Measurements from ENCODE around the gene WNT11. TPM values are rescaled to one million over a fixed set of nuclear protein-coding genes. Genes with fewer than 3 reads are reported as not detected.
"Not testable (repeated sequence)": the region's sequence is repeated elsewhere in the genome, so short reads cannot be mapped to it uniquely, and the experiment has no call there.

The WNT11 gene
- total RNA-seq, 1 donor from 2014 or later, result 1.8 TPM

DNA sequence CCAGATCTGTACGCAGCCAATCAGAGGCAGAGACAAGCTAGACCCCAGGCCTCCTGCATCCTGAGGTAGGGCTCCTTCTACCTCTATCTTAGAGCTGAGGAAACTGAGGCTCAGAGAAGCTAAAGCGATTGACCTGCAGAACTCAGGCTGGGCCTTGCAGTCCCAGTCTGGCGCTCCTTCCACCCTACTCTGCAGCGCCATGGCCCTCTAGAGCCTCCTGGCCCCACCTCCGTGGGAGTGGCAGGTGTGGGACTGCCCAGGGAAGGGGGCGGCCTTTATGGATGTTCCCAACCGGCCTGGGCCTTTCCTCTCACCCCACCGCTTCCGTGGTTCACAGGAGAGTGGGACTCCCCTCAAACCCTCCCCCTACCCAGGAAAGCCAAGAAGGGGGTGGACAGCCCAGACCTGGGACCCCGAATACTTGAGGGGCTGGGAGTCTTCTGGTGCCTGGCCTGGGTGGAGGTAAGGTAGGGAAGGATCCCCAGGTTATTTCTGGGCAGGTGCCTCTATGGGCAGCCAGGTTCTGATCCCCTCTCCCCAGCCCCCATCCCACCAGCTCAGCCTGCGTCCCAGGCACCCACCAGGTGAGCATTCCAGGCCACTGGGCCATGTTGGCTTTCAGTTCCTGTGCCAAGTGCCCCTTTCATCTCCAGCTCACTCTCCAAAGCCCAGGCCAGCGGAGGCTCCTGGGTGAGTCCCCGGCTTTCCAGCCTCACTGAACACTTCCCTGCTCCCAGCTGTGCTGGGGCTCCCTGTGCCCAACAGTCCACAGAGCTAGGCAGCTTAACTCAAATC is 3.0 kb downstream of the WNT11 start:
- DNase-seq (ENCODE audit: low spot score), result no peak

DNA sequence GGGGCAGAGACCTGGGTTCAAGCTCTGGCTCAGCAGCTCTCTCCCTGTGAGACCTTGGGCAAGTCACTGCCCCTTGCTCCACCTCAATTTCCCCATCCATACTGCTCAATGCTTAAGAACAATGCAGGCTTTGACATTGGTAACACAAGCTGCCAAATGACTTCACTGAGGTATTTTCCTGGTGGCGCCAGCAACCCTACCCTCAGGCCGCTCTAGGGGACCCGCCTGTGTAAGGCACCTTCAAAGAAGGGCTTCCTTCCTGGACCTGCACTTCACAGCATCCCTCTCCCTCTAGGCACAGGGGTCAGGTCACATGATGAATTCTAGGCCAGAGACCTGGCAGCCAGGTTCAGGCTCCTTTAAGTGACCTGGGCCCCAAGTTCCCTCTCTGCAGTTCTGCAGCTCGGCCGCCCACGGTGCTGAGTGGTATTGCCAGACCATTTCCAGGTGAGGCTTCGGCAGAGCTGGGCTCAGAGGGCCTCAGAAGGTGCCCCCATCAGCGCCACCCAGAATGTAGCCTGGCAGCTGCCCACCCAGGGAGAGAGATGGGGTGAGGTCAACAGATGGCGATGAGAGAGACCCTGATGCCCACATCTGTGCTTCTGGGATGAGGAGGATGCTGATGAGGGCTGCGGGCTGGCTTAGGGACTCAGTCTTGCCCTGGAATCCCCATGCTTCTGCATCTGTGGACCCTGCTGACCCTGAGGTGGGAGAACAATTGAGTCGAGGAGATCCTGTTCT is 4.5 kb downstream of the WNT11 start:
- no peak for DNase-seq (ENCODE audit: low spot score)

DNA sequence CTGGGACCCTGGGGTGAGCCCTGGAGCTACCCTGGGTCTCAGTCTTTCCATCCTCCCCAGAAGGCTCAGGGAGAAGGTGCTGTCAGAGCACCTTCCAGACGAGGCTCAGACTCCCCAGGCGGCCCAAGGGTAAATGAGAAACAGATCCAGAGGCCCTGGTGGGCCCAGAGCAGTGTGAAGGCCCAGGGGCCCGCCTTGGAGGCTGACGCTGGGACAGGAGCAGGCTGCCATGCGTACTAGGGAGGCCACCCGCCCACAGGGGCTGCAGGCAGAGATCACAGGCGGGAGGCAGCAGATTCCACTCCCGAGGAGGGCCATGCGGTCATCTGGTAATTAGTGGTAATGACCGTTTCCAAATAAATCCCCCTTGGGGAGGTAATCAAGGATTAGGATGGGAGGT is 5.2 kb downstream of the WNT11 start:
- DNase-seq (ENCODE audit: low spot score), result no peak

DNA sequence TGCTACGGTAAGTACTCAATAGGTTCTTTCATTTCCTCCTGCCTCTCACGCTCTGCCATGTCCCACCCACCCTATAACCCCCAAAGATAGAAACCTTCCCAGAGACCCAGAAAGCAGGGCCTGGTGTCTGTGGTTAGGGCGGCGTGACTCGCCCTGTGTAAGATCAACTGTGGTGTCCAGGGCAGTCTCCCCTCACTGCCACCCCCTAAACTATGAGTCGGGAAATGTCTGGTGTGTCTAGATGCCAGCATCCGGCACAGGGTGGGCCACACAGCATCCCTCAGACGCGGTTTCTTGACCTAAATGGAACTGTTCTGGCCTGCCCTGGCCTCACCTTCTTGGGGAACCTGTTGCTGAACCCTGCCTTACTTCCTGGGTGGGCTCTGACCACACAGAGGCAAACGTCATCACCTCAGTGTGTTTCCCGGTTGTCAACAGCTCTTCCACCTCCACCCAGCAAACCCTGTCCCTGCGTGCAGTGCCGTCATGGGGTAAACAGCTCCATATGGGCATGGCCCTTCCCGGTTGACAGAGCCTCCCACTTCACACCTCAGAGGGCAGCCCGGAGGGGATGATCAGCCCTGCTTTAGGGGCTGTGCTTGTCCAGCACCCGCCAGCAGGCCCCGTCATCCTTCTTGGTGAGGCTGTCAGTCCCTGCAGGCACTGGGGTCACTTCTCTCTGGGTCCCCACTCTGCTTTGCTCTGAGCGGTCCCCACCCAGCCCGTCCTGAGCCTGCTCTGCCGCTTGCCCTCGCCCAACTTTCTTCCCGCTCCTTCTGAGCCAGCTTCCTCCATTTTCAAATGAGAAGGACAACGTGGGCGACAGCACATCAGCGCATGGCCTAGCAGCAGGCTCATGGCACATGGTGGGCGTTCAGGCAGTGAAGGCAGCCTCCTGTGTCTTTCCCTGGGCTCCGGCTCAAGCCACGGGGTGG is 6.0 kb downstream of the WNT11 start:
- DNase-seq (ENCODE audit: low spot score), result no peak

DNA sequence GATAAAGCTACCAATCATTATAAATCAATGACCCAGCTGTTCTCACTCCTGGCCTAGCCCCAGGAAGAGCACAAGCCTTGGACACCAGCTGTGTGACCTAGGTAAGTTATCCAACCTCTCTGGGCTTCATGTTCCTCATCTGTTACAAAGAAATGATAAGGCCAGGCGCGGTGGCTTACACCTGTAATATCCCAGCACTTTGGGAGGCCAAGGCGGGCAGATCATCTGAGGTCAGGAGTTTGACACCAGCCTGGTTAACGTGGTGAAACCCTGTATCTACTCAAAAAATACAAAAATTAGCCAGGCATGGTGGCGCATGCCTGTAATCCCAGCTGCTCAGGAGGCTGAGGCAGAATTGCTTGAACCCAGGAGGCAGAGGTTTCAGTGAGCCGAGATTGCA is 7.6 kb downstream of the WNT11 start:
- DNase-seq (ENCODE audit: low spot score), result not testable (repeated sequence)

DNA sequence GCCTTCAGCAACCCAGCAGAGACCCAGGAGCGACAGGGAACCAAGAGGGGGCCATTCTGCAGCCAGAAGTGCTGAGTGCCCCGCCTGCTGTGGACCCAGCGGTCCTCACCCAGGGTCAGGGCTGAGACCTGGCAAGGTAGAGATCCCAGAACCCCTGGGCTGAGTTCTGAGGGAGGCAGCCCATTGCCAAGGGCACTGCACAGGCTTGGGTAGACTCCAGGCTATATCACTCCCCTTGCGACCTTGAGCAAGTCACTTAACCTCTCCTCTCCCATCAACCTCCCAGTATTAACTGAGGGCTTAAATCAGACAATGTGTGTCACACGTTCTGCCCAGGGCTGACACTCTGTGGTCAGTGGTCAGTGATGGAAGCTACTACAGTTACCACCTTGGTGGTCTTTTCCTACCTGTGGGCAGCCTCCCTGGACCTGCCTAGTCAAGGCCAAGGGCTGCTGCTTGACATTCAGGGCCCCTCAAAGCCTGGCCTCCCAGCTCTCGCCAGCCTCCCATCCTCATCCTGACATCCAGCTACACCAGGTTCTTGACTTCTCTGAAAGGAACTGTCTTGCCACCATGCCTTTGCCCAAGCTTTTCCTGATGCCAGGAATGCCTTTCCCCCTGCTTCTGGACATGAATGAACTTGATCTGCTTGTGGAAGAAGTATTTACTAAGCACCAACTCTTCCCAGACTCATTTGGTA is 8.2 kb downstream of the WNT11 start:
- DNase-seq (ENCODE audit: low spot score), result no peak

DNA sequence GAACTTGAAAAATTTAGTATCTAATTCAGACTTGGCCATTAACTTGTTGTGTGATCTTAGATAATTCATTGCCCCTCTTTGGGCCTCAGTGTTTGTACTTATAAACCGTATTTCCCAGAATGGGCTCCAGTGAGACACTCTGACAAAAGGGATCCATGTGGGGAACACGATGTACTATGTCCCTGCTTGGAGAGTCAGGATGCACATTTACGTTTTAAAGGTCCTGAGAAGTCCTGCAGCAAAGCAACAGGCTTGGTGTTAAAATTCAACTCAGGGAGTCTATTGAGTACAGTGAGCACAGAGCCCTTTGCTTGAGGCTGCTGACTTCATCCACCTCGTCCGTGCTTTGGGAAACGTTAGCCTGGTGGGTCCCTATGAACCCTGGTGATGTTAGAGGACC is 9.0 kb downstream of the WNT11 start:
- DNase-seq (ENCODE audit: low spot score), result no peak

DNA sequence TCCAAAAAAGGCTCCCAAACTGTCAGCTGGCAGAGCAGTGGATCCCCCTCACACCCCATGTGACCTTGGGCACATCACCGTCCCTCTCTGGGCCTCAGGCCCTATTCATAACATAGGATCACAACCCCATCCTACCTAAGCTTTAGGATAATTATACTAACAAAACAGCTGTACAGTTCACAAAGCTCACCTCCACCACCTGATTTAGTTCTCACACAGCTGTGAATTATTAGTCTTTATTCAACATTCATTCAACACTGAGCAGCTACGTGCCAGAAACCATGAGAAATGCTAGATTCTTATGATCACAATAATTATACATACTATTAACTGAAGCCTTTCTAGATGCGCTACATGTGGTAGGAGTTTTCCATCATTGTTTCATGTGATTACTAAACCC is 9.5 kb downstream of the WNT11 start:
- DNase-seq (ENCODE audit: low spot score), result no peak

DNA sequence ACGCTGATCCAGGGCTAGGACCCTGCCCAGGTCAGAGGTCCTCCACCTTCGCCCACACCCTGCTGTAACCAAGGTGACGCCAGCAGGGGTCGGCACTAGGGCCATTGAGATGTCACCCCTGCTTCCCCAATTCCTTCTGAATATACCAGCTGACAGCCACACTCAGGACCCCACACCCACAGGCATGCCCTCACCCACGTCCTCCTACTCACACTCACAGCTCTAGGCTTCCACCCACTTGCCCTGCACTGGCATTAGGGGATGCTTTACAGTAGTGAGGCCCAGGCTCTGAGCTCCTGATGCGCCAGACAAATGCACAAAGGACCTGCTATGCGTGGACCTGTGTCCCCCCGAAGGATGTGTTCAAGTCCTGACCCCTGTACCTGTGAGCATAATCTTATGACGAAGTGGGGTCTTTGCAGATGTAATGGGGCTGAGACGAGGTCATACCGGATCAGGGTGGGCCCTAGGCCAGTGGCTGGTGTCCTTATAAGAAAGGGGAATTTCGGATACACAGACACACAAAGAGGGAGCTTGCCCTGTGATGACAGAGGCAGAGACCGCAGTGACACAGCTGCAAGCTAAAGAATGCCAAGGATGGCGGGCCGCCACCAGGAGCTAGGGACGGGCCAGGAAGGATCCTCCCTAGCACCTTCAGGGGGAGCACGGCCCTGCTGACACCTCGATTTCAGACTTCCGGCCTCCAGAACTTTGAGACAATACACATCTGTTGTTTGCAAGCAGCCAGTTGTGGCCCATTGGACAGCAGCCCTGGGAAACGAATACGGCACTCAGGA is 11.2 kb downstream of the WNT11 start:
- DNase-seq (ENCODE audit: low spot score), result no peak

DNA sequence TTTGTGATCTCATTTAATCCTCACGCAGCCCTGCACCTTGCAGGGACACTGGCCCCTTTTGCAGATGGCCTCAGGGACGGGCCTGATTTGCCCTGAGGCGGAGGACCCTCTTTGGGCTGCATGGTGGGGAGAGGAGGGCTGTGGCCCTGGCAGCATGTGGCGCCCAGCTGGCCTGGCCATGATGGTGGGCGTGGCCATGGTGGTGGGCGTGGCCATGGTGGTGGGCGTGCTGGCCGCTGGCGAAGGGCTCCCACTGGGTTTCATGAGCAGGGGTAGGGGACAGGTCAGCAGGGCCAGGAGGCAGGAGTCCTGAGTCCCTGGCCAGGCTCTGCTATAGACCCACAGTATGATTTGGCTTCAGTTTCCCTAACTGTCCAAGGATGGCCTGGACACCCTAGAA is 13.1 kb downstream of the WNT11 start:
- no peak for DNase-seq (ENCODE audit: low spot score)

DNA sequence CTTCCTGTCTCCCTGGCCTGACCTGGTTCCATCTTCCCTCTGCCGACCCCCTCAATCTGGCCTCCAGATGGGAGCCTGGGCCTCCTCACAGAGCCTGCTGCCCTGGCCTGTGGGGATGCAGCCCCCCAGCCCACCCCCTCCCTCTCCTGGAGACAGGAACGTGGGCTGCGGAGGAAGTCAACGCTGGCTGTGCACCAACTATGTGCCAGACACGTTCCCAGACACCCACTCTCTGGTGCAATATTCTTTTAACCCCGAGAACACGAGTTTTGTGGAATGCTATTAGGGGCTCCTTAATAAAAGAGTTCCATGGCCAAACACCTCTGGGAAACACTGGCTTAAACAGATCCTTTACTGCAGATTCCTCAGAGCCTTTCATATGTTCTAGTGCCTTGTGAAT is 15.9 kb downstream of the WNT11 start:
- no peak for DNase-seq (ENCODE audit: low spot score)

DNA sequence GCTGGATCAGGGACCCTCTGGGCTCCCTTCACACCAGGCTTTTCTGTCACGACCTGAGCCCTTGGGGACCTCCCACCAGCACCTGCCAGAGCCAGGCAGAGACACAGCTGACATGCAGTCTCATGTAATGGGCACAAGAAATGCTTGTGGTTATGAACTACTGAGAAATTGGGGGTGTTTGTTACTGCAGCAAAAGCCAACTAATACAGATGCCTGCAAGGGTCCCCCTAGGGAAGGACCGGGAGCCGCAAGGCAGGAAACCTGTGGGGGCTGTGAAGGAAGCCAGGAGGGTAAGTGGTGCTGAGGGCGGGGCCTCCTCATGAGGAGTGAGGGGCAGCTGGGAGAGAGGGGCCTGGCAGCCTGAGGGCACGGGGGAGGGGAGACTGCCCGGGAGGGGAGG is 16.6 kb downstream of the WNT11 start:
- DNase-seq (ENCODE audit: low spot score), result no peak

DNA sequence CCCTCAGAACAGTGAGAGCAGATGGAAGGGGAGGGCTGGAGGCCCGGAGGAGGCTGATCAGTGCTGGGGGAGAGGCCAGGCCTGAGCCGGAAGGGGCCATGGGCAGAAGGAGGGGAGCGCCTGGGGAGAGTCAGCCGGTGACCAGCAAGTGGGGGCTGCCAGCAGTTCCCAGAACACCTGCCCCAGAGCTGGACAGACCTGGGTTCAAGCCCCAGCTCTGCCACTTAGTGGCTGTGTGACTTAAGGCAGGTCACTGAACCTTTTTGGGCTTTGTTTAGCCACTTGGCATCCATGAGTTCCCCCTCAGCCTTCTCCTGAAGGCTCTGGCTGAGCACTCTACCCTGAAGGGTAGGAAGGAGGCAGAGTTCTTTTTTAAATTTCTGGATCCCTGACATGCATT is 17.4 kb downstream of the WNT11 start:
- no peak for DNase-seq (ENCODE audit: low spot score)

DNA sequence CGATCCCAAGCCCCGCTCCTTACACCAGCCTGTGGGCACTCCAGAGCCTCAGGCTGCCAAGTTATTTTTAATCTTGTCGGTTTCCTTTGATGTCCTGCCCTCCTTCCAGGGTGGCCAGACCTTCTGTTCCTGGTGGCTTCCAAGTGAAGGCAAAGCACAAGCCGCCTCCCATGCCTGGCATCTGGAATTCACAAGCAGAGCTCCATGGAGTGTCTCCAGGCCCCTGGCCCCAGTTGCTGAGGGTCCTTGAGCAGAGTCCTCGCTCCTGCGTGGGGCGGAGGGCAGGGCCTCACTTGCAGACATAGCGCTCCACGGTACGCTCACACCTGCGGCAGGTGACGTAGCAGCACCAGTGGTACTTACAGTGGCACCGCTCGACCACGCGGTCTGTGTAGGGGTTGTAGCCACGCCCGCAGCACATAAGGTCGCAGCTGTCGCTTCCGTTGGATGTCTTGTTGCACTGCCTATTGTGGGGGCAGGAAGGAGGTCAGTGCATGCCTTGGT is 19.5 kb downstream of the WNT11 start:
- no peak for DNase-seq (ENCODE audit: low spot score)

DNA sequence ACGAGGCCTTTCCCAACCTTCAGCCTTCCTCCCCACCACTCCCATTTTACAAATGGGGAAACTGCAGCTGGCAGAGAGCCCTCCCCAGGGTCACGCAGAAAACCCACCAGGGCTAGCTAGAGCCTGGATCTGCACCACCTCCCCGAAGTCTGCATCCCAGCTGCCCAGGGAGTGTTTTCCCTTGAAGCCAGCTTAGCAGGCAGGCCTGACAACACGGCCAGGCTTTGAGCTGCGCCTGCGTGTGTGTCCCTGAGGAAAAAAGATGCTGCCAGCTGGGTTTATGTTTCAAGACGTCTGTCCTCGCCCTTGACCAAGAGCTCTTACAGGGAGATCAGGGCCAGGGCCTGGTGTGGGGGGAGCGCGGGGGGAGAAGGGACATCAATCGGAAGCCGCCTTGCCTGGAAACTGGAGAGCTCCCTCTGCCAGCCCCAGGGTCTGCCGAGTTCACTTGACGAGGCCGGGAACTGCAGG is 20.3 kb downstream of the WNT11 start:
- no peak for DNase-seq (ENCODE audit: low spot score)

DNA sequence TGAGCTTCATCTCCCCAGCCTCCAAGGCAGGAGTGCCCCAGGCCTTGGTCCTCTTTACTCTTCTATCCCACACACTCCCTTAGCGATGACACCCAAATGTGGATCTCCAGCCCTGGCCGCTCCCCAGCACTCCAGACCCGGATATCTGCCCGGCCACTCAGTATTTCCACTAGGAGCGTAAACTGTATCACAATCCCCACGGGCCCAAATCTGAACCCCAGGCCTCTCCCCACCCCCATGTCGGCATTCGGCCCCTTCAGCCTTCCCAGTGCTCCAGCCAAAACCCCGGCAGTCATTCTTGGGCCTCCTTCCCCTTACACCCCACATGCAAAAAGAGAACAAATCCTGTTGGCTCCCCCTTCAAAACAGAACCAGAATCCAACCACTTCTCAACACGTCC is 20.8 kb downstream of the WNT11 start:
- no peak for DNase-seq (ENCODE audit: low spot score)

DNA sequence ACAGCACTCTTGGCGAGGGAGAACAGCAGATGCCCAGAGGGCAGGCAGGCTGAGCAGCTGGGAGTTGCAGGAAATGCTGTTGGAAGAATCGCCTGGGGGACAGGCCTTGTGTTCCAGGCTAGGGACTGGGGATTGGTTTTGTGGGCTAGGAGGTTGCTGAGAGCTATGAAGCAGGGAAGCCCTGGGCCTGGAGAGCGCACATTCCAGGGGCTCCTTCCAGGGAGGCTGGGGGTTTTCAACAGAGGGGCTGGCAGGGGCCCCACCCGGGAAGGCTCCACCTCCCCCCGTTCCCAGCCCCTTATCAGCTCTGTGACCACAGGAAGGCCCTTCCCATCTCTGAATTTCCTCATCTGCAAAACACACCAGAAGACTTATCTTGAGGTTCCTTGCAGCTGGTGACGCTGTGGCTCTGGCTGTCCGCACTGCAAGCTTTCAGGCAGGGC is 21.7 kb downstream of the WNT11 start:
- DNase-seq (ENCODE audit: low spot score), result no peak

DNA sequence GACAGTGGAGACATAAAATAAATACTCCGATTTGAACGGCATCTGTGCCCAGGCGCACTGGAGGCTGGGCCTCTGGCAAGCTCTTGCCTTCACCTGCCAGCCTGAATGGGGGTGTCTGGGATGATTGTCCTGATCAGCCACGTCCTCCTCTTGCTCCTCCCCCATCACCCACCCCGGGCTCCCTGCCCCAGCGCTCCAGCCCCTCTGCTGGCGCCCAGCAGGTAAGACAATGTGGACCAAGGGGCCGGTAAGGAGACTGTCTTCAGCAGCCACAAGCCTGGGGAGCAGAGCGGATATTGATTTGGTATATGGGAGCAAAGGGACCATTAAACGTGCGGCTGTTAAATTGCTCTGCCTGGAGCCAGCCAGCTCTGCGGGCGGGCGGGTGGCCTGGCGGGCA is 24.9 kb downstream of the WNT11 start:
- no peak for DNase-seq (ENCODE audit: low spot score)

DNA sequence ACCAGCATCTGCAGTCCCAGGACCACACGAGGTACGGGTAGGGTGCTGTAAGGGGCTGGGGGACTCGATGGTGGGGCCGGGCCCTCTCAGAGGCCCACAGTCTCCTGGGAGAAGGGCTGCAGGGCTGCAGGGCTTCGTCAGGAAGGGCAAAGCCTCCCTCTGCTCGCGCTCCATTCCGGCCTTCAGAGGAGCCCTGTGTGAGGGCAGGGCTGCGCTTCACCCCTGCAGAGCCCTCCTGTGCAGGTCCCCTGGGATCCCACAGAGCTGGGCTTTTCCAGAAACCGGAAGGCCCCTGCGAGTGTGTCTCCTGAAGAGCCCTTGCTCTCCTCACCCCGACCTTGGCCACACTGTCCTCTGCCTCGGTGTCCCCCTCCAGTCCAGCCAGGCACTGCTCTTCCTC is 27.2 kb downstream of the WNT11 start:
- no peak for DNase-seq (ENCODE audit: low spot score)

DNA sequence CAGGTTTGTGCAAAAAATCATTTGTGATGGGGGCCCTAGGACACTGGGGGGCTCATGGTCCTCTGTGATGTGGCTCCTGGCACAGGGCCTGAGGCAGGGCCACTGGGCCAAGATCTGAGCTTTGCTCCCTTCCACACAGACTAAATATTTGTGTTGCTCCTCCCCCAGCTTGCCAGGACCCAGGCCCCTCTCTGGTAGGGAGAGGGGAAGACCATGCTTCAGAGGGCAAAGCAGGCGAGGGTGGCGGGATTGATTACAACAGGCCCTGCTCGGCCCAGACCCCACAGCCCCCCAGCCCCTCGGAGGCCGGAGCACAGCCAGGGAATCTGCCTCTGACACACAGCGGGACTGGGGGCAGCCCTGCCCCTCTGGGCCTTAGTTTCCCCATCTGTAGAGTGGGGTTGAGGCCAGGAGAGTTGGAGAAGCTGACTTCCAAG is 29.0 kb downstream of the WNT11 start:
- DNase-seq (ENCODE audit: low spot score), result no peak
